Measurements from ENCODE around the gene PSME3. TPM values are rescaled to one million over a fixed set of nuclear protein-coding genes. Genes with fewer than 3 reads are reported as not detected.
"Not testable (repeated sequence)": the region's sequence is repeated elsewhere in the genome, so short reads cannot be mapped to it uniquely, and the experiment has no call there.

The PSME3 gene
- total RNA-seq, 1 donor from 2014 or later, result 138 TPM

- no peak for DNase-seq (ENCODE audit: low read depth)
Observed at GRCh38 chr17:42850954-42851353, 17.8 kb downstream of the PSME3 start, which contains the start of gene AOC3. TSS of gene AOC3 (plus strand) at chr17:42851199. CDS start at chr17:42851344, 145 bp downstream.

- DNase-seq (ENCODE audit: low read depth), result not testable (repeated sequence)
Observed at GRCh38 chr17:42851371-42852240, 18.4 kb downstream of the PSME3 start.

GRCh38 chr17:42852351-42852750, 19.2 kb downstream of the PSME3 start:
- no peak for DNase-seq (ENCODE audit: low read depth)

- no peak for DNase-seq (ENCODE audit: low read depth)
Observed at GRCh38 chr17:42853004-42853403, 19.8 kb downstream of the PSME3 start.

- DNase-seq (ENCODE audit: low read depth), result no peak
Observed at GRCh38 chr17:42853597-42853967, 20.4 kb downstream of the PSME3 start.

- no peak for DNase-seq (ENCODE audit: low read depth)
Observed at GRCh38 chr17:42853968-42854790, 21.0 kb downstream of the PSME3 start.

GRCh38 chr17:42855048-42855596, 21.9 kb downstream of the PSME3 start:
- DNase-seq (ENCODE audit: low read depth), result no peak

- DNase-seq (ENCODE audit: low read depth), result not testable (repeated sequence)
Observed at GRCh38 chr17:42856093-42856492, 22.9 kb downstream of the PSME3 start.

- DNase-seq (ENCODE audit: low read depth), result not testable (repeated sequence)
Observed at GRCh38 chr17:42856516-42856915, 23.3 kb downstream of the PSME3 start.

GRCh38 chr17:42857389-42857788, 24.2 kb downstream of the PSME3 start:
- DNase-seq (ENCODE audit: low read depth), result no peak

GRCh38 chr17:42865638-42866094, 32.5 kb downstream of the PSME3 start:
- DNase-seq (ENCODE audit: low read depth), result no peak

- DNase-seq (ENCODE audit: low read depth), result no peak
Observed at GRCh38 chr17:42866216-42866615, 33.0 kb downstream of the PSME3 start.

- DNase-seq (ENCODE audit: low read depth), result no peak
Observed at GRCh38 chr17:42866631-42867575, 33.7 kb downstream of the PSME3 start.

GRCh38 chr17:42867694-42868261, 34.6 kb downstream of the PSME3 start:
- DNase-seq (ENCODE audit: low read depth), result not testable (repeated sequence)

GRCh38 chr17:42868338-42868737, 35.1 kb downstream of the PSME3 start:
- no peak for DNase-seq (ENCODE audit: low read depth)

- no peak for DNase-seq (ENCODE audit: low read depth)
Observed at GRCh38 chr17:42871647-42872046, 38.5 kb downstream of the PSME3 start.

GRCh38 chr17:42872251-42872965, 39.2 kb downstream of the PSME3 start:
- DNase-seq (ENCODE audit: low read depth), result peak; percentile 36

GRCh38 chr17:42873315-42873714, 40.1 kb downstream of the PSME3 start:
- DNase-seq (ENCODE audit: low read depth), result peak; percentile 48

GRCh38 chr17:42873932-42874695, 40.9 kb downstream of the PSME3 start:
- not testable (repeated sequence) for DNase-seq (ENCODE audit: low read depth)

Data from renal cortical epithelial cell (primary cell).